Stimulated activated CD8-positive, alpha-beta memory T cell treated with anti-CD3 and anti-CD28 coated beads, Interleukin-2, amount 100 ng/mL, for 1 hour (primary cell): ENCODE data around the gene SLC8A2.
"Not testable (repeated sequence)": the region's sequence is repeated elsewhere in the genome, so short reads cannot be mapped to it uniquely, and the experiment has no call there.

Experiments
- DNase-seq, 2 donors: peaks; one replicate each; pipeline ENCODE4 v3.0.0-alpha.2; 2020; ENCODE audit warnings: low read depth in 2 of 2

The SLC8A2 gene

DNA sequence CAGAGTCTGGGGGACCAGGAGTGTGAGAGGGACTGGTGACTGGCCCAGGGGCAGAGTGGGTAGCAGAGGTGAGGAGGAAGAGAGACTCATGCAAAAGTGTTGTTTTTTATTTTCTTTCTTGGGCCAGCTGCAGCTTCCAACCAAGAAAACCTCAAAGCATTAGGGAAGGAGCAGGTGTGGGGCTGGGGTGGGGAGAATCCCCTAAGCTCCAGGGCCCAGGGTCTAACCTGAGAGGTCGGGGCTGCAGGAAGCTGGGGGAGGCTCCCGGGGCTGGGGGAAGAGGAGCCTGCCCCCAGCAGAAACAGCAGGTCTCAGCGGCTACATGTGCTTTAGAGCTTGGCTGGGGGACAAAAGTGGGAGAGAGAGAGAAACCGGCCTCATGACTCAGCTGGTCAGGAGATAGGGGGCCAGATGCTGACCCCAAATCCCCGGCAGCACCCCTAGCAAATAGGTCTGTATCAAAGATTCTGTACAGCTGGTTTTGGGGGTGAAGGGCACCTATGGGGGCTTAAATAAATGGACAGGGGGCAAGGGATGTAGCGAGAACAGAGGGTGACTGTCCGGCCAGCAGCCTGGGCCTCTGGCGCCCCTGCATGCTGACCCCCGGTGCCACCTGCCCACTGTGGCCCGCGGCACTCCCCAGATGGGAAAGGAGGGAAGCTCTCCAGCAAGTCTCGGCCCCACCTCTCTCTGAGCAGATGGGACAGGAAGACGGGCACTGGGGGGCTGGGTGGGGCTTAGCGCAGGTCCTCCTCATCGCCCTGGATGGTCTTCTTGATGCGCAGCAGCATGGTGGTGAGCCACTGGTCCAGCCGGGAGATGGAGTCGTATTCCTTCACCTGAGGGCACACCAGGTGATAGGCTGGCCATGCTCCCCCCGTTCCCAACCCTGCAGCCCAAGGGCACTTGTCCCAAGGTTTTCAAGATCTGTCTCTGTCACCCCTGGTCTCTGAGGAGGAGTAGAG, 16.1 kb upstream of the SLC8A2 start:
- DNase-seq: no peak

- no peak for DNase-seq
Observed at GRCh38 chr19:47486900-47487299, 15.2 kb upstream of the SLC8A2 start.

GRCh38 chr19:47486220-47486619, 14.5 kb upstream of the SLC8A2 start:
- not testable (repeated sequence) for DNase-seq

DNA sequence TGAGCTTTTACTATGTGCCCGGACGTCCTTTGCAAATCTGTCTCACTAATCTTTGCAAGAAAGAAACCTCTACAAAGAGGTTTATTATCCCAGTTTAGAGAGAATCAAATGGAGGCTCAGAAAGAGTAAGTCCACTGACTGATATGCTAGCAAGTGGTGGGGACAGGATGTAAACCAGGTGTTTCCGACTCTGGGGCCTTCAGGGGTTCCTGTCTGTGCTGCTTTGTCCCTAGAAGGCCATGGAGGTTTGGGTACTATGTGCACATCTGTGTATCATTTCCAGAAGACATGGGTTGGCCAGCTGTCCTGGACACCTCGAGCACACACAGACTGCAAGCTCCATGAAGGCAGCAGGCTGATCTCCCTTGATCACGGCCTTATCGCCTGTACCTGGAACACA, 13.5 kb upstream of the SLC8A2 start:
- no peak for DNase-seq

GRCh38 chr19:47483800-47484690, 12.4 kb upstream of the SLC8A2 start, which contains the start of gene KPTN:
Gene KPTN, minus strand, starts transcription at chr19:47484219. Its CDS starts 59 bp downstream, at chr19:47484160.
- peak; percentile 77 to 78 for DNase-seq

DNA sequence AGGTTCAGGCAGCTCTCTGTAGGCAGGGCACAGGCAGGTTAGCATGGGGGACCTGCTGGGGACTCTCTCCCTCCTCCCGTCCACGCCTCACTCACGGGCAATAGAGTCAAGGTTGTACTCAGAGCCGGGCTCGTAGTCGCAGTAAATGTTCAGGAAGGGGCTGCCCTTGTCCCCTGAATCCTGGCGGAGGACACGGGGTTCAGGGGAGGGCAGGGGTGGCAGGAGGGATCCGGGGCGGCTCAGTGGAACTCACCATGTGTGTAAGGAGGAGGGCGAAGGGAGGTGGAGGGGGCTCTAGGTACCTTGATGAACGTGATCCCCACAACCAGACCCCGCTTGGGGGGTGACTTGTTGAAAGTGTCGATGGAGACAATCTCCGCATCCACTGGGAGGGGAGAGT, 11.5 kb upstream of the SLC8A2 start:
- DNase-seq: no peak

DNA sequence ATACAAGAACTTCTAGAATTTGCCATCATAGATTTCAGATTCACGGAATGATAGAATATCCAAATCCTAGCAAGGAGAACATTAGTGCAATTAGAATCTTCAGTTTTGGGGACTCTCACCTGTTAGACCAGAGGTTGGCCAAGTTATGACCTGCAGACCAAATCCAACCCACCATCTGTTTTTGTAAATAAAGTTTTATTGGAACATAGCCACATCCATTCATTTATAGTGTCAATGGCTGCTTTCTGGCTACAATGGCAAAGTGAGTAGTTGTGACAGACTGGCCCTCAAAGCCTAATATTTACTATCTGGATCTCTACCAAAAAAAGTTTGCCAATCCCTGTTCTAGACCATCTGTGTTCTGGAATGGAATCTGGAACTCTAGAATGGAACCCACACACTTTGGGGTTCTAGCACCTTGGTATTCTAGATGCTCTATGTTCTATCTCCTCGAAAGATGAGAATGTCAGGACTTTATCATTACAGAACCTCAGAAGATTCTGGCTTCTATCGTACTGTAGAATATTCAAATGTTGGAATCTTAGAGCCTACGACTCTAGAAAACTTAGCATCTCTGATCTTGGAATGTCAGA, 9.9 kb upstream of the SLC8A2 start:
- DNase-seq: no peak

DNA sequence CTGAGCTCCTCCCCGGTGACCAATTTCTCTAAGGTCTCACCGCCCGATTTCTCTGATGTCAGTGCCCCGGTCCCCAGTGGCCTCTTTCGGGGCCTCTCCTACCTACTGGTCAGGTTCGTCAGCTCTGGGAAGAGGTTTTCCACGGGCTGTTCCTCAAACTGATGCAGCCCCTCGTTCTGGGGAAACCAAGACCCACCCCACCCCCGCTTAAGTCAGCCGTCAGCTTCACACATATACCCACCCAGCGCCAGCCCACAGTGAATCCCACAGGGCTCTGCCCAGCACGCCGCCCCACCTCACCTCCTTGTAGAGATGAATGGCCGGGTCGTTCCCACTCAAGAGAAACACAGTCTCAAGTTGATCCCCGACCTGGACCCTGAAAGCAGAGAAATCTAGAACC, 9.0 kb upstream of the SLC8A2 start:
- DNase-seq: no peak

DNA sequence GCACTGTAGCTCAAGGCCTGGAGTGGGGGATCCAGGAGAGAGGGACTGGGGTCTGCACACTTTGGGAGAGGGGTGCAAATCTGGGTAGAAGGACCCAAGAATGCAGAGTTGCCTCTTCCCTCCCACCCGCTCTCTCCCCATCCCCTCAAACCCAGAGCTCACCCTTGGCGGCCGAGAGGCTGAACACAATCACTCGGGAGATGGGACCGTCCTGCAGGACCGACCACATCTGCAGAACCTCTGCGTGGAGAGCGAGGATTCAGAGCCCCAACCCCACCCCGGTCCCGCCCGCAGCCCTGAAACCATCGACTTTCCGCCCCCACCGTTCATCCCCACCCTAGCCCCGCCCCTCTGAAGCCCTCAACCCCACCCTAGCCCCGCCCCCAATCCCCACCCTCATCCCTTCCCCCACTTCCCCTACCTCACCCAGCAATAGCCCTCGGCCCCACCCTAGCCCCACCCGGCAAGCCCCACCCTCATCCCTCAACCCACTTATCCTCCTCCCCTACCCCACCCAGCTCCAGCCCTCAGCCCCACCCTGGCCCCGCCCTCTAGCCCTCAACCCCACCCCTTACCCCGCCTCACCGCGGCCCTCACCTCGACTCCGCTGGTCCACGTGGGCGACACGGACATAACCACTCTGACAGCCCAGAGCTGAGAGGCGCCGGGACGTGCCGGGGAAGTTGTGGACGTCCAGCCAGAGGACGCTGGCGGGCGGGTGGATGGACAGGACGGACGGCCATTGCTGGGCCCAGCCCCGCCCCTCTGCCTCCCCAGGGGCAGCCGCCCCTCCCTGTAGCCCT, 8.2 kb upstream of the SLC8A2 start:
- no peak for DNase-seq

DNA sequence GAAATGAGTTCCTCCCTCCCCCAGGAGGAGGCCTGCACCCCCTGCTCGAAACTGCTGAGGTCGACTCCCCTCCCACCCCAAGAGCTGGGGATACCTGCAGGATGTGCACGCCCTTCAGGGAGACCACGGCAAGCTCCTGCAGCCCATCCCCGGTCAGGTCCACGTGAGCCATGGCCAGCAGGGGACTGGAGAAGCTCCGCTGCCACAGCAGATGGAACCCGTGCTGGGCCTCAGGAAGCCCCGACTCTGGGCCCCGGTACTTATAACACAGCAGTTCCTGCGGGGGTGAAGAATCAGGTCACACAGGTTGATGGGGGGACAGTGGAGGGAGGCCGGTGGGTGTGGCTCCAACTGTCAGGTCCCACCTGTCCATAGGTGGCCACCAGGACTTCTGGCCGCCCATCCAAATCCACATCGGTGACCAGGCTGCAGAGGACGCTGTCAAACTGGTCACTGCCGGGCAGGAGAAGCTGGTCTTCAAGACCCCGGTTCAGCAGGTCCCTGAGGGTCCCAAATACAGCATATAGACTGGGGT, 4.8 kb upstream of the SLC8A2 start:
- no peak for DNase-seq

- no peak for DNase-seq
Observed at GRCh38 chr19:47475465-47475864, 3.8 kb upstream of the SLC8A2 start.

DNA sequence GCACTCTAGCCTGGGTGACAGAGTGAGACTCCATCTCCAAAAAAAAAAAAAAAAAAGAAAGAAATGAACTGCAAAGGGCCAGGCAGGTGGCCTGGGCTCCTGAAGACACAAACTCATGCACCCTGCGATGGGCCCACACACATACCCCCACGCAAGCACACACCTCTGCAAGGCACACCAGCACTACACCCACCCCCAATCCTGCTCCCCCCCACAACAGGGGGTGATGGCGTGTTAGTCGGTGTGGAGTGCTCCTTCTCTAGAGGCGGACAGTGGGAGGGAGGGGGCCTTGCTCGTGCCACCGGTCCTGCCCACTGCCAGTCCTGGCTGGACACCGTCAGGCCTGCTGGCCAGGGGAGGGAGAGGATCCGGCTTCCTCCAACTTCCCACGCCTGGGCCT, 1.6 kb upstream of the SLC8A2 start:
- DNase-seq: no peak

GRCh38 chr19:47471381-47471732, 336 bp downstream of the SLC8A2 start:
- no peak for DNase-seq

- no peak for DNase-seq
Observed at GRCh38 chr19:47470447-47471195, 1.1 kb downstream of the SLC8A2 start.

GRCh38 chr19:47469719-47470118, 2.0 kb downstream of the SLC8A2 start:
- DNase-seq: no peak

GRCh38 chr19:47469363-47469700, 2.4 kb downstream of the SLC8A2 start:
- no peak for DNase-seq

DNA sequence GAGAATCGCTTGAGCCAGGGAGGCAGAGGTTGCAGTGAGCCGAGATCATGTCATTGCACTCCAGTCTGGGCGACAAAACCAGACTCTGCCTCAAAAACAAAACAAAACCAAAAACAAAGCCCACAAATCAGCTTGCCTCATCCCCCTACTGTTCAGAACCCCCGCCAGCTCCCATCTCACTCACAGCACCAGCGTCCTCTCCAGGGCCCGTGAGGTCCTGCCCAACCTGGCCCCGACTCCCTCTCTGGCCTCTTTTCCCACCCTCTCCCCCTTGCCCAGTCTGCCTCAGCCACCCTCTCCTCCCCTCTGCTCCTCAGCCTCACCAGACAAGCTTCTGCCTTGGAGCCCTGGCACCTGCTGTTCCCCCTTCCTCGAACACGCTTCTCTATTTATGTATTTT, 3.8 kb downstream of the SLC8A2 start:
- no peak for DNase-seq

- no peak for DNase-seq
Observed at GRCh38 chr19:47465957-47466356, 5.7 kb downstream of the SLC8A2 start.

GRCh38 chr19:47464675-47465419, 6.8 kb downstream of the SLC8A2 start:
- DNase-seq: no peak

DNA sequence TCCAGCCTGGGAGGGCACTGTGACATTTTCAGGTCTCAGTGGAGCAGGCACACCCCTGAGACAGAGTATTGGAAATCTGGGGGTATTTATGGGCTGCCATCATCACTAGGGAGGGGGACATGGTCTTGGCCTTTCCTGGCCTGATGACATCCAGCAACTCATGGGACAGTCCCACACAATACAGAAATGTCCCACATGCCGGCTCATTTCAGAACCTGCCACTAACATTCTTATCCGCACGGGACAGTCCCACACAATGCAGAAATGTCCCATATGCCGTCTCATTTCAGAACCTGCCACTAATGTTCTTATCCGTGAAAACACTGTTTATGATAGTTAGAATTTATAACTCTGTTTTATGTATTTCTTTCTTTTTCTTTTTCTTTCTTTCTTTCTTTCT, 9.8 kb downstream of the SLC8A2 start:
- no peak for DNase-seq
